GM18520 (cell line): Measurements from ENCODE around the gene ZNF496.
"Not testable (repeated sequence)": the region's sequence is repeated elsewhere in the genome, so short reads cannot be mapped to it uniquely, and the experiment has no call there.

ENCODE experiments used
- ATAC-seq: cut with Tn5 transposase; IDR thresholded peaks from one replicate; pipeline ENCODE4 v1.9.1; 2021; ENCODE audit not compliant: unreplicated experiment

ZNF496 gene

DNA sequence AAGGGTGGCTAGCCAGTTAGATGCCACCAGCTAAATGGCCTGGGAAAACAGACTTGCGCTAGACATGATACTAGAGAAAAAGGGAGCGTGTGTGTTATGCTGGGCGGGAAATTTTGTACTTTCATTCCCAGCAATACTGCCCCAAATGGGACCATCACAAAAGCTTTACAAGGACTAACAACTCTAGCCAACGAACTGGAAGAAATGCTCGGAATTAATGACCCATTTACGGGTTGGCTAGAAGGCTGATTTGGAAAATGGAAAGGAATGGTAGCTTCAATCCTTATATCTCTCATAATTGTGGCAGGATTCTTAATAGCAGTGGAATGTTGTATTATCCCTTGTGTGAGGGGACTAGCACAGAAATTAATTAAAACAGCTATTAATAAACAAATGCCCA is 27.9 kb upstream of the ZNF496 start:
- no peak for ATAC-seq

DNA sequence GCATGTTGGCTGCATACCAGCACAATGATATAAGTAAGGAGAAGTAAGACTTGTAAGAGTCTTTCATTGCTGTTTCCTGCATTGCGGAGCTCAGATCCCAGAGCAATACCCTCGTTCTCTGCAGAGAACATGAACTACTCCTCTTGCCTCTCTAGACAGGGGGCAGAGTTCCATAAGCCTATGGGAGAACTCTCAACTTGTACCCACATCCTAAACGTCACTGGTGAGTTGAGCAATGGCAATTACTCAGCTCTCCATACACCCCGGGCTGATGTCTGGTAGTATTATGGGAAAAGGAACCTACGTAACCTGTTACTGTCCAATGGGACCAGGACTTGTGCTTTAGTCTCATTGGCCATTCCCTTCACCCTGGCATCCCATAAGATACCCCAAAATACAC is 27.3 kb upstream of the ZNF496 start:
- ATAC-seq = no peak

DNA sequence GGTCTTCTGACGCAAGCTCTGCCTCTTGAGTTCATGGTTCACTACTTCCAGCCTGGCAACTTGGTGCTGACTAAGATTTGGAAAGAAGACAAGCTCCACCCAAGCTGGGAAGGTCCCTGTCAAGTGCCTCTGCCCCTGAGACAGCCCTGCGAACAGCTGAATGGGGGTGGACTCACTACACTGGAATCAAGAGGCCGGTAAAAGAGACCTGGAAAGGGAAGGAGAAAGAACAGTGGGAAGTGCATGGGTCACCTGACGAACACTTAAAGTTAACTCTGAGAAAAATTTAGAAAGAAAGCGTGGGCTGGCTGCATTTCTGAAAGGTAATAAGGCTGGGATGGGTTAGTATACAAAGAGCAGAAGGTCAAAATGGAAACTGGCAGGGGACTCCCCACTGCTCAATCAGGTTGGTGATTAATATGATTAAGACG is 26.1 kb upstream of the ZNF496 start:
- ATAC-seq = peak; percentile 92

GRCh38 chr1:247357052-247357780 is 25.5 kb upstream of the ZNF496 start:
- no peak for ATAC-seq

- not testable (repeated sequence) for ATAC-seq
Measured at GRCh38 chr1:247355160-247355559, 23.5 kb upstream of the ZNF496 start.

- ATAC-seq = no peak
Measured at GRCh38 chr1:247352175-247352574, 20.5 kb upstream of the ZNF496 start.

GRCh38 chr1:247350587-247350986 is 18.9 kb upstream of the ZNF496 start:
- ATAC-seq = no peak

GRCh38 chr1:247347477-247348222 is 16.0 kb upstream of the ZNF496 start:
- ATAC-seq = no peak

DNA sequence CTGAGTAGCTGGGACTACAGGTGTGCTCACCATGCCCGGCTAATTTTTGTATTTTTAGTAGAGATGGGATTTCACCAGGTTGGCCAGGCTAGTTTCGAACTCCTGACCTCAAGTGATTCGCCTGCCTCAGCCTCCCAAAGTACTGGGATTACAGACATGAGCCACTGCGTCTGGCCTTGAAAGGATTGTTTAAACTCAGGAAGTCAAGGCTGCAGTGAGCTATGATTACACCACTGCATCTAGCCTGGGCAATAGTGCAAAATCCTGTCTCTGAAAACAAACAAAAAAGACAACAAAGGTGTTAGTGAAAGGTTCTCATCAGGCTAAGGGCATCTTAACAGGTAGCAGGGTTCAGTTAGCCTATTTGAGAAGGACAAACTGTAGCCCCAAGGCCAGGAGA is 14.2 kb upstream of the ZNF496 start:
- no peak for ATAC-seq

- no peak for ATAC-seq
Measured at GRCh38 chr1:247343801-247344200, 12.1 kb upstream of the ZNF496 start.

DNA sequence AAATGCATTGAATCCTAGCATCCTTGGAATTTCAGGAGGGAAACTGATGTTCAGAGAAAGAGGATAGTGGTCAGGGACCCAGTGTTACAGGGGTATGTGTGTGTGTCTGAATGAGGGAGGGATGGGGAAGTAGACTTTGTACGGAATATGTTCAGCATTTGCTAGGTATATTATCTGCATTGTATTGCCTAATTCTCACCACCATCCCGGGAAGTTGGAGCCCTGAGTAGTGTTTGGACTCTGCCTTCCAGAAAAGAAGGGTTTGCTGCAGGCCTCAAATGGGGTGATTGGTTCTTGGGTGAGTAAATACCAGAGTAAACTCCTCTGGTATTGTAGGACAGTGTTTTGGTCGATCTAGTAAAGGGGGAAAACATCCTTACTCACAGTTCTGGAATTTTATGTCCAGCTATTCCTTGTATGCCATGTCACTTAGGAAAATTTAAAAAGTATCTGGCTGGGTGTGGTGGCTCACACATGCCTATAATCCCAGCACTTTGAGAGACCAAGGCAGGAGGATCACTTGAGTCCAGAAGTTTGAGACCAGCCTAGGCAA is 7.1 kb upstream of the ZNF496 start:
- no peak for ATAC-seq

GRCh38 chr1:247337961-247338360 is 6.3 kb upstream of the ZNF496 start:
- no peak for ATAC-seq

- no peak for ATAC-seq
Measured at GRCh38 chr1:247337250-247337746, 5.6 kb upstream of the ZNF496 start.

GRCh38 chr1:247336390-247336789 is 4.7 kb upstream of the ZNF496 start:
- ATAC-seq = no peak

GRCh38 chr1:247335882-247336281 is 4.2 kb upstream of the ZNF496 start:
- ATAC-seq = no peak

GRCh38 chr1:247334378-247335133 is 2.9 kb upstream of the ZNF496 start:
- no peak for ATAC-seq

DNA sequence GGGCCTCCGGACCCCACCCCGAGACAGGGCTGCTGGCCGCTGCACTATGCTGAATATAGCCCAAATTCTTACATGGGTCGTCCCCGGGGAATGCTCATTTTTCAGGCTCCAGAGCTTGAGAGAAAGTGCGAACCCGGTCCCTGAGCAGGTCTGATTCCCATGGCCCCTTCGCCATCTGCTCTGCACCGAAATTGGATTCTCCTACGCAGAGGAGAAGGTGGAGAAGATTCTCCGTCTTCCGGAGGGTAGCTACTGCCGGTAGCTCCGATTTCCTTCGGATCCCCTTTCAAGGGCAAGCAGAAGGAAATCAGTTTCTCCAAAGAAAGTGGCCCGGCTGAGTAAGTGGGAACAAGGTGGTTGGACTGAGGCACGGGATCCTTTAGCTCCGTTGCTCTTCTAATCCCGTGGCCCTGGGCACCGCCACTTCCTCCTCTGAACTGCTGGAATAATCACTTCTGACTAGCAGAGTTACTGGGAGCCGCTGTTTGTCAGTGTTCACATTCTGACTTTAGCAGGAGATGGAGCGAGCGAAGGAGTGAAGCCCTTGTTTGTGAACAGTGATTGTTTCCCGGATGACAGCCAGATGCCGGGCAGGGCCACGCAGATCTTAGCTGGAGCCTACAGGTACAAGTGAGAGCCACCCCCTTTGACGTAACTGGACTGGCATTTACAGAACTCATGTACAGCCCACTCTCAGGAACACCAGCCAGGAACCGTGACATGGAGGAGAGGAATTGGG is 1.1 kb upstream of the ZNF496 start:
- ATAC-seq = no peak

DNA sequence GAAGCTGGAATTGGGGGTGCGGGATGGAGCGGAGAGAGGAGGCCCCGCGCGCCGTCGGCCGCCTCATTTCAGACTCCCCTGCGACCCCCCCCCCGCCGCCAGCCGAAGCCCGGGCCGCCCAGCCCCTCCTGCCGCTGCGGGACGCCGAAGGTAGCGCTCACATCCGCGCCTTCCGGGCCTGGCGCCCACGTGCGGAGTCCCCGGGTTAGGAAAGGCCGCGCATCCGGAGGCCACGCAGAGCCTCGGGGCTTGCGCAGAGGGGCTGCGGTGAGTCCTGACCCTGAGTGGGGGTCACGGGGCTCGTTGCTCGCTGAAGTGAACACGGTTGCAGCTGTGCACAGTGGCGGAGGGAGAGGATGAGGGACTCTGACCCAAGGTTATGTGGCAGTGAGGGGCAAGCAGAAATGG is 552 bp upstream of the ZNF496 start:
- no peak for ATAC-seq

DNA sequence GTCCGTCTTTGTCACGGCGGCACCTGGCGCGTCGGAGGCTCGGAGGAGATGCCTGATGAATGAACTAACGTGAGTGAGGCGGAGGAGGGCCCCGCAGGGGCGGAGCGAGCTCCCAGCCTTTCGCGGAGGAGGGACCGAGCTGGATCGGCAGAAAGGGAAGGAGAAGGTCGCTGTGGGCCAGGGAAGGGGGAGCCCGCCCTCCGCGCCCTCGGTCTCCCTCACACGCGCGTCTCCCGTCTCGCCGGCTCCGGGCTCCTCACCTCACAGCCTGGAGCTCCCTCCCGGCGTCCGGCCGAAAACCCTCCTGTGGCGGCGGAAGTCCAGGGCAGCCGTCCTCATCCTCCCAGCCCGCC is 519 bp downstream of the ZNF496 start:
- ATAC-seq = peak; percentile 38

DNA sequence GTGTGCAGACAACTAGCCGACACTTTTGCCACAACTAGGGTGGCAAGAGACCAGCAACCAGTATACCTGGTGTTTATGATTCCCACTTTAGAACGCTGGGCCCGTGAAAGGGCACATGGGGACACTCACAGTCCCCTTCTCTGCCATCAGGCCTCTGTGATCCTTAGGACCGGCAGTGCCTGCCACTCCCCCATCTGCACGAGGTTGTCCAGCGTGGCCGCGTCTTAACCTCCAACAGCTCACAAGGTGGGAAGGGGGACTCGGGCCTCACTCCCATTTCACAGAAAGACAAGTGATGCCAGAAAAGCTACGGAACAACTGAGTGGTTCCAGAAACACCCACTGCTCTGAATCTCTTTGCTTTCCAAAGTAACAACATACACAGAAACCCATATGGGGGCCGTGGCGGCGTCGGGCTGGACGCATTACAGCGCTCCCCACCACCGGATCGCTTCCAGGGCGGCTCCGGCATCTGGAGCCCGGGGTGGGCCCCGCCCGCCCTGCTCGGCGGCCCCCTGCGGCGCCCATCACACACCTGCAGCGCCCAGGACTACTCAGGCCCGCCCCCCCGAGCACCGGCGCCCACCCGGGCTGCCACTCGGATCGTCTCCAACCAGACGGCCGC is 1.0 kb downstream of the ZNF496 start:
- ATAC-seq = peak; percentile 6
